ENCODE results near the gene LRRC55. TPM values are rescaled to one million over a fixed set of nuclear protein-coding genes. Genes with fewer than 3 reads are reported as not detected.

The LRRC55 gene
- total RNA-seq, 1 experiment from 2014 or later: not detected

DNA sequence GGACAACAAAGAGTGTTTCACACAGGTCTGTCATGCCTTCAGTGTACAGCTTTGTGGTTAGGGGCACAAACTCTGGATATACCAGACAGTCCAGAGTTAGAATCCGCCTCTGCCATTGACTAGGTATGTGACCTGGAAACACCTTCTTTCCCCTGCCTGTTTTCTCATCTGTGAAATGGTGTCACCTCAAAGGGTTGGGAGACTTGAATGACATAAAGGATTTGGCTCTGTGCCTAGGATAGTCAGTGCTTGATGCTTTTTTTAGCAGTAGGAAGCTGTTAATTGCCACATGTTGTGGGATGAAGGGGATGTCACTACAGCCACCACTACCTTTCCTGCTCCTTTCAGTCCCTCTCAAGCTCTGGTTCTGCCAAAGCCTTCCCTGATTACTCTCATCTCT lies 17.4 kb upstream of the LRRC55 start:
- Histone ChIP-seq H3K36me3 (ENCODE audit: control insufficient read depth in 1 of 2, insufficient read depth in 2 of 2, low read length in 2 of 2) (no peaks in the 10 kb centered on the region), H3K9me2 (ENCODE audit: insufficient read depth) (no peaks in the 10 kb centered on the region), H3K79me2 (ENCODE audit: insufficient read depth, low read length) (no peaks in the 10 kb centered on the region), H3K9me3 (ENCODE audit: control insufficient read depth in 1 of 2, insufficient read depth in 1 of 2, low read depth in 1 of 2, low read length in 2 of 2) (no peaks in the 10 kb centered on the region), H3K4me3 (replicated peaks in 1 of 2; ENCODE audit: low read depth in 1 of 2, low read length in 2 of 2) (no peak overlapping the region), H3K9ac (ENCODE audit: low read length) (no peak overlapping the region), H3K4me2 (ENCODE audit: low read length) (no peak overlapping the region), H3K27ac (ENCODE audit: low read depth, low read length) (no peak overlapping the region), H3K27me3 (ENCODE audit: insufficient read depth, low read length) (peaks cover 36% of the 10 kb centered on the region), H2AFZ (ENCODE audit: low read depth, low read length, poor library complexity, severe bottlenecking) (no peak overlapping the region), H3K4me1 (ENCODE audit: control insufficient read depth in 1 of 2, insufficient read depth in 2 of 2, low read length in 2 of 2) (no peaks in the 10 kb centered on the region), H4K20me1 (ENCODE audit: insufficient read depth) (no peaks in the 10 kb centered on the region)
- RAD21 ChIA-PET (ENCODE audit: low non-redundant PET in 1 of 2, low total read pairs in 2 of 2, uncharacterized antibody in 2 of 2, unreplicated experiment in 2 of 2): no interaction called here
- intact Hi-C loops (cut with micrococcal nuclease): no loop called here
- POLR2A ChIA-PET: no interaction called here
- TF ChIP-seq SP1 (IDR thresholded peaks at IDR 0.05; ENCODE audit: low read depth) (no peak), ELF1 (IDR thresholded peaks at IDR 0.05; ENCODE audit: borderline replicate concordance, low read depth) (no peak), EZH2phosphoT487 (IDR thresholded peaks at IDR 0.05; ENCODE audit: borderline replicate concordance) (no peak), CBX3 (IDR thresholded peaks at IDR 0.05; ENCODE audit: low read depth) (no peak), JUND (IDR thresholded peaks at IDR 0.05) (no peak), SIN3A (IDR thresholded peaks at IDR 0.05; ENCODE audit: low read depth) (no peak), YY1 (IDR thresholded peaks at IDR 0.05; ENCODE audit: extremely low read depth, insufficient replicate concordance, low read depth, low read length) (no peak), ZNF274 (IDR thresholded peaks at IDR 0.05; ENCODE audit: low read depth, low read length) (no peak), TCF7L2 (IDR thresholded peaks at IDR 0.05; ENCODE audit: borderline replicate concordance, extremely low read depth, insufficient read depth, insufficient read length) (no peak), EZH2 (IDR thresholded peaks at IDR 0.05) (no peak), POLR2A (IDR thresholded peaks at IDR 0.05; ENCODE audit: borderline replicate concordance, extremely low read depth, insufficient read depth, insufficient read length) (no peak), ZFX (IDR thresholded peaks at IDR 0.05) (no peak), POLR2AphosphoS5 (IDR thresholded peaks at IDR 0.05; ENCODE audit: low read depth, low read length) (no peak), FOSL1 (IDR thresholded peaks at IDR 0.05; ENCODE audit: low read depth) (no peak), CEBPB (IDR thresholded peaks at IDR 0.05; ENCODE audit: low read depth) (no peak), RAD21 (IDR thresholded peaks at IDR 0.05; ENCODE audit: low read depth) (no peak)
- TF ChIP-seq, protein P1, sequence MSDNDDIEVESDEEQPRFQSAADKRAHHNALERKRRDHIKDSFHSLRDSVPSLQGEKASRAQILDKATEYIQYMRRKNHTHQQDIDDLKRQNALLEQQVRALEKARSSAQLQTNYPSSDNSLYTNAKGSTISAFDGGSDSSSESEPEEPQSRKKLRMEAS (IDR thresholded peaks at IDR 0.05): no peak
- TF ChIP-seq, protein P2, sequence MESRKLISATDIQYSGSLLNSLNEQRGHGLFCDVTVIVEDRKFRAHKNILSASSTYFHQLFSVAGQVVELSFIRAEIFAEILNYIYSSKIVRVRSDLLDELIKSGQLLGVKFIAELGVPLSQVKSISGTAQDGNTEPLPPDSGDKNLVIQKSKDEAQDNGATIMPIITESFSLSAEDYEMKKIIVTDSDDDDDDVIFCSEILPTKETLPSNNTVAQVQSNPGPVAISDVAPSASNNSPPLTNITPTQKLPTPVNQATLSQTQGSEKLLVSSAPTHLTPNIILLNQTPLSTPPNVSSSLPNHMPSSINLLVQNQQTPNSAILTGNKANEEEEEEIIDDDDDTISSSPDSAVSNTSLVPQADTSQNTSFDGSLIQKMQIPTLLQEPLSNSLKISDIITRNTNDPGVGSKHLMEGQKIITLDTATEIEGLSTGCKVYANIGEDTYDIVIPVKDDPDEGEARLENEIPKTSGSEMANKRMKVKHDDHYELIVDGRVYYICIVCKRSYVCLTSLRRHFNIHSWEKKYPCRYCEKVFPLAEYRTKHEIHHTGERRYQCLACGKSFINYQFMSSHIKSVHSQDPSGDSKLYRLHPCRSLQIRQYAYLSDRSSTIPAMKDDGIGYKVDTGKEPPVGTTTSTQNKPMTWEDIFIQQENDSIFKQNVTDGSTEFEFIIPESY (IDR thresholded peaks at IDR 0.05; ENCODE audit: extremely low read depth, insufficient replicate concordance, low read length): no peak
- TF ChIP-seq, protein P3, sequence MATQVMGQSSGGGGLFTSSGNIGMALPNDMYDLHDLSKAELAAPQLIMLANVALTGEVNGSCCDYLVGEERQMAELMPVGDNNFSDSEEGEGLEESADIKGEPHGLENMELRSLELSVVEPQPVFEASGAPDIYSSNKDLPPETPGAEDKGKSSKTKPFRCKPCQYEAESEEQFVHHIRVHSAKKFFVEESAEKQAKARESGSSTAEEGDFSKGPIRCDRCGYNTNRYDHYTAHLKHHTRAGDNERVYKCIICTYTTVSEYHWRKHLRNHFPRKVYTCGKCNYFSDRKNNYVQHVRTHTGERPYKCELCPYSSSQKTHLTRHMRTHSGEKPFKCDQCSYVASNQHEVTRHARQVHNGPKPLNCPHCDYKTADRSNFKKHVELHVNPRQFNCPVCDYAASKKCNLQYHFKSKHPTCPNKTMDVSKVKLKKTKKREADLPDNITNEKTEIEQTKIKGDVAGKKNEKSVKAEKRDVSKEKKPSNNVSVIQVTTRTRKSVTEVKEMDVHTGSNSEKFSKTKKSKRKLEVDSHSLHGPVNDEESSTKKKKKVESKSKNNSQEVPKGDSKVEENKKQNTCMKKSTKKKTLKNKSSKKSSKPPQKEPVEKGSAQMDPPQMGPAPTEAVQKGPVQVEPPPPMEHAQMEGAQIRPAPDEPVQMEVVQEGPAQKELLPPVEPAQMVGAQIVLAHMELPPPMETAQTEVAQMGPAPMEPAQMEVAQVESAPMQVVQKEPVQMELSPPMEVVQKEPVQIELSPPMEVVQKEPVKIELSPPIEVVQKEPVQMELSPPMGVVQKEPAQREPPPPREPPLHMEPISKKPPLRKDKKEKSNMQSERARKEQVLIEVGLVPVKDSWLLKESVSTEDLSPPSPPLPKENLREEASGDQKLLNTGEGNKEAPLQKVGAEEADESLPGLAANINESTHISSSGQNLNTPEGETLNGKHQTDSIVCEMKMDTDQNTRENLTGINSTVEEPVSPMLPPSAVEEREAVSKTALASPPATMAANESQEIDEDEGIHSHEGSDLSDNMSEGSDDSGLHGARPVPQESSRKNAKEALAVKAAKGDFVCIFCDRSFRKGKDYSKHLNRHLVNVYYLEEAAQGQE (IDR thresholded peaks at IDR 0.05; ENCODE audit: low read depth): no peak
- TF ChIP-seq, protein P4, sequence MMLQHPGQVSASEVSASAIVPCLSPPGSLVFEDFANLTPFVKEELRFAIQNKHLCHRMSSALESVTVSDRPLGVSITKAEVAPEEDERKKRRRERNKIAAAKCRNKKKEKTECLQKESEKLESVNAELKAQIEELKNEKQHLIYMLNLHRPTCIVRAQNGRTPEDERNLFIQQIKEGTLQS (IDR thresholded peaks at IDR 0.05): no peak
- DNase-seq (ENCODE audit: low read depth, low spot score): no peak
- ATAC-seq: no peak
- CTCF ChIA-PET: no interaction called here
- no TSS peak for BruUV-seq (replicated peaks)
